Caki2 (cell line): ENCODE results near the gene CDK5R1. TPM values are rescaled to one million over a fixed set of nuclear protein-coding genes. Genes with fewer than 3 reads are reported as not detected.

Experiments used
- DNase-seq: peaks from one replicate; pipeline ENCODE4 v3.0.0-alpha.2; 2015; ENCODE audit warnings: low read depth
- in situ Hi-C: cut with HindIII; loops from 2 replicates; pipeline ENCODE4 v1.10.0; 2016; ENCODE audit warnings: low sequenced_read_pairs, low pct_unique_long_range_greater_than_20kb, mixed read lengths
- total RNA-seq: library from RNA; depleted of rRNA; stranded (reverse); fragments of >200 nt; shearing (Covaris generic); gene quantifications from 2 replicates; pipeline ENCODE4 v1.2.3, GENCODE V29; 2014; ENCODE audit warnings: low replicate concordance

Gene CDK5R1
- total RNA-seq, 1 experiment from 2014 or later: 4.5 TPM

- in situ Hi-C loops: no loop called here
- no peak for DNase-seq
Measured at GRCh38 chr17:32489320-32490100, 2.7 kb downstream of the CDK5R1 start.

GRCh38 chr17:32490101-32490482, 3.3 kb downstream of the CDK5R1 start:
- in situ Hi-C loops: no loop called here
- DNase-seq: no peak

GRCh38 chr17:32491371-32492263, 4.8 kb downstream of the CDK5R1 start:
- in situ Hi-C loops: no loop called here
- no peak for DNase-seq

GRCh38 chr17:32492264-32492589, 5.4 kb downstream of the CDK5R1 start:
- no peak for DNase-seq
- in situ Hi-C loops: no loop called here

- DNase-seq: no peak
- in situ Hi-C loops: no loop called here
Measured at GRCh38 chr17:32492648-32493289, 6.0 kb downstream of the CDK5R1 start.

GRCh38 chr17:32493571-32493970, 6.8 kb downstream of the CDK5R1 start:
- in situ Hi-C loops: no loop called here
- DNase-seq: no peak

- in situ Hi-C loops: no loop called here
- no peak for DNase-seq
Measured at GRCh38 chr17:32493976-32494513, 7.3 kb downstream of the CDK5R1 start.

GRCh38 chr17:32494621-32495358, 8.0 kb downstream of the CDK5R1 start:
- in situ Hi-C loops: no loop called here
- no peak for DNase-seq

- in situ Hi-C loops: no loop called here
- DNase-seq: no peak
Measured at GRCh38 chr17:32495359-32496231, 8.8 kb downstream of the CDK5R1 start.

- DNase-seq: no peak
- in situ Hi-C loops: no loop called here
Measured at GRCh38 chr17:32496395-32497073, 9.7 kb downstream of the CDK5R1 start.

- no peak for DNase-seq
- in situ Hi-C loops: no loop called here
Measured at GRCh38 chr17:32497431-32498205, 10.8 kb downstream of the CDK5R1 start.

GRCh38 chr17:32498391-32498790, 11.6 kb downstream of the CDK5R1 start:
- in situ Hi-C loops: no loop called here
- DNase-seq: no peak

GRCh38 chr17:32502013-32502412, 15.2 kb downstream of the CDK5R1 start:
- in situ Hi-C loops: no loop called here
- DNase-seq: no peak

- DNase-seq: no peak
- in situ Hi-C loops: no loop called here
Measured at GRCh38 chr17:32502710-32503109, 15.9 kb downstream of the CDK5R1 start.

- DNase-seq: no peak
- in situ Hi-C loops: no loop called here
Measured at GRCh38 chr17:32503251-32504165, 16.7 kb downstream of the CDK5R1 start.
